GM03348 (cell line): ENCODE data around the gene DBNDD2.

Source experiments
- DNase-seq: peaks from one replicate; pipeline ENCODE4 v3.0.0; 2012; ENCODE audit warnings: low spot score

Gene DBNDD2

GRCh38 chr20:45407783-45408645, at the start of gene DBNDD2:
DBNDD2 (plus strand) TSS chr20:45408289; CDS start chr20:45408468, 179 bp downstream.
- no peak for DNase-seq

- no peak for DNase-seq
Observed at GRCh38 chr20:45359069-45359405, 49.1 kb upstream of the DBNDD2 start.

- DNase-seq, result no peak
Observed at GRCh38 chr20:45359406-45360148, 48.5 kb upstream of the DBNDD2 start.

GRCh38 chr20:45361793-45362192, 46.3 kb upstream of the DBNDD2 start:
- DNase-seq, result no peak

GRCh38 chr20:45362804-45363610, 45.1 kb upstream of the DBNDD2 start, which contains the start of gene SYS1:
SYS1 (plus strand) TSS chr20:45363156; CDS start chr20:45363532, 376 bp downstream.
- DNase-seq, result peak; percentile 98

GRCh38 chr20:45363611-45364492, 44.2 kb upstream of the DBNDD2 start:
- DNase-seq, result no peak

GRCh38 chr20:45365444-45365970, 42.6 kb upstream of the DBNDD2 start:
- no peak for DNase-seq

- DNase-seq, result no peak
Observed at GRCh38 chr20:45366192-45366591, 41.9 kb upstream of the DBNDD2 start.

- DNase-seq, result no peak
Observed at GRCh38 chr20:45366631-45367030, 41.5 kb upstream of the DBNDD2 start.

GRCh38 chr20:45367126-45367525, 41.0 kb upstream of the DBNDD2 start:
- DNase-seq, result no peak

- DNase-seq, result no peak
Observed at GRCh38 chr20:45368221-45368980, 39.7 kb upstream of the DBNDD2 start.

- DNase-seq, result no peak
Observed at GRCh38 chr20:45370571-45371160, 37.4 kb upstream of the DBNDD2 start.

- no peak for DNase-seq
Observed at GRCh38 chr20:45372241-45372640, 35.8 kb upstream of the DBNDD2 start.

GRCh38 chr20:45372646-45373352, 35.3 kb upstream of the DBNDD2 start:
- DNase-seq, result no peak

GRCh38 chr20:45373353-45374100, 34.6 kb upstream of the DBNDD2 start:
- DNase-seq, result peak; percentile 90

GRCh38 chr20:45374101-45374467, 34.0 kb upstream of the DBNDD2 start:
- no peak for DNase-seq

GRCh38 chr20:45374966-45375365, 33.1 kb upstream of the DBNDD2 start:
- DNase-seq, result no peak

GRCh38 chr20:45377269-45377668, 30.8 kb upstream of the DBNDD2 start:
- no peak for DNase-seq

GRCh38 chr20:45378191-45378590, 29.9 kb upstream of the DBNDD2 start, which contains the start of gene TP53TG5:
TP53TG5 (minus strand) TSS chr20:45378325; CDS start chr20:45378236, 89 bp downstream.
- no peak for DNase-seq
